Smooth muscle cell (in vitro differentiated cells): ENCODE data around the gene TAF1C. TPM values are rescaled to one million over a fixed set of nuclear protein-coding genes. Genes with fewer than 3 reads are reported as not detected.

ENCODE experiments used
- DNase-seq: peaks from one replicate; lab custom pipeline; 2025; ENCODE audit not compliant: unreplicated experiment; lab: John Stamatoyannopoulos, UW
- H2AFZ ChIP-seq: fragments of 200-600 bp; sonication (generic); 2 replicates; pipeline ENCODE4 v1.6.0; 2016; ENCODE audit warnings: antibody characterized with exemption, low read depth, mild to moderate bottlenecking
- H3F3A ChIP-seq: fragments of 200-600 bp; sonication (generic); 2 replicates; pipeline ENCODE4 v1.6.0; 2017; ENCODE audit warnings: antibody characterized with exemption, low read depth
- H3K27ac ChIP-seq: fragments of 200-600 bp; sonication (generic); 2 replicates; pipeline ENCODE4 v1.5.1; 2016; ENCODE audit warnings: low read depth, mild to moderate bottlenecking
- H3K27me3 ChIP-seq: fragments of 200-600 bp; sonication (generic); 2 replicates; pipeline ENCODE4 v1.6.1; 2016; ENCODE audit warnings: low read depth, mild to moderate bottlenecking
- H3K36me3 ChIP-seq: fragments of 200-600 bp; sonication (generic); 2 replicates; pipeline ENCODE4 v1.5.1; 2016; ENCODE audit warnings: low read depth
- H3K4me1 ChIP-seq: fragments of 200-600 bp; sonication (generic); 2 replicates; pipeline ENCODE4 v1.5.1; 2016; ENCODE audit warnings: low read depth
- H3K4me2 ChIP-seq: fragments of 200-600 bp; sonication (generic); 2 replicates; pipeline ENCODE4 v1.6.0; 2016; ENCODE audit warnings: mild to moderate bottlenecking
- H3K4me3 ChIP-seq: fragments of 200-600 bp; sonication (generic); 2 replicates; pipeline ENCODE4 v1.5.1; 2016; ENCODE audit warnings: mild to moderate bottlenecking
- H3K79me2 ChIP-seq: fragments of 200-600 bp; sonication (generic); 2 replicates; pipeline ENCODE4 v1.6.0; 2016; ENCODE audit warnings: low read depth, mild to moderate bottlenecking
- H3K9ac ChIP-seq: fragments of 200-600 bp; sonication (generic); 2 replicates; pipeline ENCODE4 v1.6.0; 2016; ENCODE audit warnings: low read depth
- H3K9me3 ChIP-seq: fragments of 200-600 bp; sonication (generic); replicated peaks from 2 replicates; pipeline ENCODE4 v1.5.1; 2016; ENCODE audit warnings: low read depth
- H4K20me1 ChIP-seq: fragments of 200-600 bp; sonication (generic); 2 replicates; pipeline ENCODE4 v1.6.0; 2016; ENCODE audit warnings: low read depth
- CTCF ChIP-seq: fragments of 200-600 bp; sonication (generic); IDR thresholded peaks from 2 replicates; pipeline ENCODE4 v1.5.1; 2017; ENCODE audit warnings: borderline replicate concordance, mild to moderate bottlenecking, antibody characterized with exemption; ENCODE audit not compliant: insufficient read depth, poor library complexity, severe bottlenecking
- WGBS: methylation state at CpG from one replicate; pipeline ENCODE4 v1.1.7; 2016; ENCODE audit warnings: low lambda C conversion rate; 5-methylcytosine and 5-hydroxymethylcytosine counted together
- polyA plus RNA-seq: library from polyadenylated mRNA; unstranded; fragments of >200 nt; fragmentation: Nextera tagmentation; extraction: Ambion mirVana; gene quantifications from 2 replicates; pipeline ENCODE4 v1.2.1, GENCODE V29; 2016
- total RNA-seq: library from RNA; depleted of rRNA; stranded (reverse); fragments of >200 nt; gene quantifications from 2 replicates; pipeline ENCODE4 v1.2.3, GENCODE V29; 2014

TAF1C gene
- total and polyA plus RNA-seq, 2 experiments from 2014 or later: 17.1 to 35.5 TPM

- TF ChIP-seq CTCF: no peak
Measured at GRCh38 chr16:84196727-84197394, 10.0 kb upstream of the TAF1C start.

GRCh38 chr16:84196101-84196500 lies 9.2 kb upstream of the TAF1C start:
- H2AFZ ChIP-seq: no peak overlapping the region
- H3K27ac ChIP-seq: no peak overlapping the region
- WGBS: 94% methylated on average over 14 of the region's 16 CpGs
- TF ChIP-seq CTCF: no peak
- no peak overlapping the region for H3K4me3 ChIP-seq
- no peaks in the 10 kb centered on the region for H3K4me1 ChIP-seq
- no peak for DNase-seq
- H3K79me2 ChIP-seq: no peaks in the 10 kb centered on the region
- no peak overlapping the region for H3K4me2 ChIP-seq
- H3F3A ChIP-seq: no peaks in the 10 kb centered on the region
- H3K9ac ChIP-seq: no peak overlapping the region
- no peaks in the 10 kb centered on the region for H3K36me3 ChIP-seq
- no peaks in the 10 kb centered on the region for H3K9me3 ChIP-seq
- H3K27me3 ChIP-seq: no peaks in the 10 kb centered on the region
- no peaks in the 10 kb centered on the region for H4K20me1 ChIP-seq

More at GRCh38 chr16:84196727-84197394, 10.0 kb upstream of the TAF1C start:
- no peaks in the 10 kb centered on the region for H3F3A ChIP-seq
- no peaks in the 10 kb centered on the region for H3K27me3 ChIP-seq
- H3K79me2 ChIP-seq: no peaks in the 10 kb centered on the region
- no peak overlapping the region for H3K4me3 ChIP-seq
- no peak overlapping the region for H3K9ac ChIP-seq
- H3K4me1 ChIP-seq: no peaks in the 10 kb centered on the region
- H3K27ac ChIP-seq: no peak overlapping the region
- H3K9me3 ChIP-seq: no peaks in the 10 kb centered on the region
- DNase-seq: no peak
- no peaks in the 10 kb centered on the region for H4K20me1 ChIP-seq
- H3K36me3 ChIP-seq: no peaks in the 10 kb centered on the region
- H3K4me2 ChIP-seq: no peak overlapping the region
- WGBS: 82% methylated on average over 15 of the region's 16 CpGs
- no peak overlapping the region for H2AFZ ChIP-seq

GRCh38 chr16:84195201-84196093 lies 8.6 kb upstream of the TAF1C start:
- no peak overlapping the region for H3K4me3 ChIP-seq
- H3F3A ChIP-seq: no peaks in the 10 kb centered on the region
- H3K79me2 ChIP-seq: no peaks in the 10 kb centered on the region
- DNase-seq: no peak
- H3K4me2 ChIP-seq: no peak overlapping the region
- TF ChIP-seq CTCF: no peak
- no peak overlapping the region for H3K27ac ChIP-seq
- H3K4me1 ChIP-seq: no peaks in the 10 kb centered on the region
- no peaks in the 10 kb centered on the region for H4K20me1 ChIP-seq
- no peak overlapping the region for H3K9ac ChIP-seq
- WGBS: 90% methylated on average over 30 of the region's 38 CpGs
- H3K27me3 ChIP-seq: no peaks in the 10 kb centered on the region
- no peaks in the 10 kb centered on the region for H3K9me3 ChIP-seq
- H3K36me3 ChIP-seq: no peaks in the 10 kb centered on the region
- no peak overlapping the region for H2AFZ ChIP-seq
